Measurements from ENCODE around the gene PRPF8.

PRPF8 gene

DNA sequence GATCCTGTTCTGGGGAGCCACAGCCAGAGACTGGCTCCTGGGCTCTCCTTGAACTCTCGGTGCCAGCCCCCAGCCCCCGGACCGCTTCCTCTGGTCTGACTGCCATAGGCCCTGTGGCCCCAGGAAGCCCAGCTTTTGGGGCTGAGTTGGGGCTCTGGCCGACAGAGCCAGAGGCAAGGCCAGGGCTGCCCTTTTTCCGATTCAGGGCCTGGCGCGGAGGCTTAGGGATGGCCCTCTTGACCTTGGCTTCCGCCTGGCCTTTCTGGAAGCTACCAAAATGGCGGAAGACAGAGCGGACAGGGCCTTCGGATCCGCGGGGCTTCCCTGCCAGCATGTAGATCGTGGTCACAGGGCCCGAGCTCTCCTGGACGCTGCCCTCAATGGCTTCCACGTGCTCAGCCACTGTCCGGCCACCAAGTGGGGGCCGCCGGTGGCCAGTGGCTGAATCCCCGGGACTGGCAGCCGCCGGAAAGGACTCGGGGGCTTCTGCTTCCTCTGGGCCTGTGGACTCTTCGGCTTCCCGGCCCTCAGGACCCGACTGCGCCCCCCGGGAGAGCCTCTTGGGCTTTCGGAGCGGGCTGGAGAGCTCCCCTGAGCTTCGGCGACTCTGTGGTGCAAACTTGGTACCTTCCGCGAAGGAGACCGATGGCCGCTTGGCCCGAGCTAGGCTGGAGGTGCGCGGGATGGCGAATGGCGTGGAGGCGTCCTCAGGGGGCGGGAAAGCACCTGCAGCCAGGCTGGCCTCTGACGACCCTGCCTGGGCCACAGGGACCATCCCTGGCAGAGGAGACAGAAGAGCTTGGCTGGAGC, 49.6 kb downstream of the PRPF8 start:
- Mint-ChIP-seq H3K4me3 (no peak overlapping the region), H3K4me1 (ENCODE audit: low read depth) (peaks cover 8% of the 10 kb centered on the region), H3K27ac (no peak overlapping the region), H3K9me3 (no peaks in the 10 kb centered on the region), H3K27me3 (peaks cover 4% of the 10 kb centered on the region), H3K36me3 (ENCODE audit: low read depth) (peaks cover 3% of the 10 kb centered on the region)

DNA sequence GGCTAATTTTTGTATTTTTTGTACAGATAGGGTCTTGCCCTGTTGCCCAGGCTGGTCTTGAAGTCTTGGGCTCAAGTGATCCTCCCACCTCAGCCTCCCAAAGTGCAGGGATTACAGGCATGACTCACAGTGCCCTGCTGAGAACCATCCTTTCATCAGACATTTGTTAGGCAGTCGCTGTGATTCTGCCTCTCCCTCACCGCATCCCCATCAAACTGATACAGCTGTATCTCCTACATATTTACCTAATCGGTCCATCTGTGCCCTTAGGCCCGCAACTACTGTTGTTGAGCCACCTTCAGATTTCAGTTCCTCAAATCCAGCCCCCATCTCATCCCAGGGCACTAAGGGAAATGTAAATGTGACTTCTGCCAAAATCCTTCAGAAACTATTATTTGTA, 54.0 kb downstream of the PRPF8 start:
- Mint-ChIP-seq H3K9me3 (no peaks in the 10 kb centered on the region), H3K36me3 (ENCODE audit: low read depth) (no peaks in the 10 kb centered on the region), H3K4me3 (no peak overlapping the region), H3K4me1 (ENCODE audit: low read depth) (peaks cover 24% of the 10 kb centered on the region), H3K27me3 (peaks cover 11% of the 10 kb centered on the region), H3K27ac (no peak overlapping the region)

GRCh38 chr17:1629504-1630310, 55.0 kb downstream of the PRPF8 start:
- Mint-ChIP-seq H3K36me3 (ENCODE audit: low read depth) (no peaks in the 10 kb centered on the region), H3K27me3 (peaks cover 11% of the 10 kb centered on the region), H3K4me1 (ENCODE audit: low read depth) (peaks cover 27% of the 10 kb centered on the region), H3K27ac (no peak overlapping the region), H3K9me3 (no peaks in the 10 kb centered on the region), H3K4me3 (peak overlapping the region; percentile 77)

DNA sequence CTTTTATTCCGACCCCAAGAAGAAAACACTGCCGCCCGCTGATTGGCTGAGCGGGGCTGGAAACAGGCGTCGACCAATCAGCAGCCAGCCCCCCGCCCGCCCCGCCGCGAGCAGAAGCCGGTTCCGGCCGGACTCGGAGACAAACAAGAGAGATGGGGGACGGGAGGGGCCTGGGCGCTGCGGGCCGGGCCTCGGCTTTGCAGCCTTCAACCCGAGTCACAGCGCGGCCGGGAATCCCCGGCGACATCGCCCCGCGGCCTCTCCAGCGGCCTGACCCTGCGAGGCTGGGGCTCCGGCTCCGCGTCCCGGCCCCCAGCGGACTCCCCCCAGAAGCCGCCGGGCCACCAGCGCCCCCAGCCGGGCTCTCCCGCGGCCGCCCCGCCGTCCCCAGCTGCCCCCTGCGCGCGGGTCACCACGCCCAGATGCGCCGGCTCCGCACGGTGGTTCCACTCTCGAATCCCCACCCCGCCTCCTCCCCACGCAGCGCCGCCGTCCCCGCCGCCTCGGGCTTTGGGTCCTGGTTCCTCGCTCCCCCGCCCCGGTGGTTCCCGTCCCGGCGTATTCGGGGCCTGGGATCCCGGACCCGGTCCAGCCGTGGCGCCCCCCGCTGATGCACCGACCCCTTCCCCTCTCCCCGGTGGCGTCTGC, 55.7 kb downstream of the PRPF8 start:
- peak overlapping the region; percentile 93 for H3K27ac Mint-ChIP-seq
- H3K9me3 Mint-ChIP-seq: no peaks in the 10 kb centered on the region
- peaks cover 27% of the 10 kb centered on the region for H3K4me1 Mint-ChIP-seq (ENCODE audit: low read depth)
- peak overlapping the region; percentile 89 for H3K4me3 Mint-ChIP-seq
- H3K36me3 Mint-ChIP-seq (ENCODE audit: low read depth): no peaks in the 10 kb centered on the region
- peaks cover 11% of the 10 kb centered on the region for H3K27me3 Mint-ChIP-seq

GRCh38 chr17:1627982-1628855, 56.4 kb downstream of the PRPF8 start, which contains the start of gene SLC43A2:
TSS of gene SLC43A2 (minus strand) at chr17:1628834. CDS start at chr17:1627874, 960 bp downstream.
- peak within 1 kb of the TSS; percentile 93 for H3K27ac Mint-ChIP-seq
- H3K9me3 Mint-ChIP-seq: no peaks in the 10 kb centered on the region
- peaks cover 11% of the 10 kb centered on the region for H3K27me3 Mint-ChIP-seq
- H3K4me1 Mint-ChIP-seq (ENCODE audit: low read depth): peaks cover 27% of the 10 kb centered on the region
- H3K4me3 Mint-ChIP-seq: peak within 1 kb of the TSS; percentile 89
- no peaks in the 10 kb centered on the region for H3K36me3 Mint-ChIP-seq (ENCODE audit: low read depth)

DNA sequence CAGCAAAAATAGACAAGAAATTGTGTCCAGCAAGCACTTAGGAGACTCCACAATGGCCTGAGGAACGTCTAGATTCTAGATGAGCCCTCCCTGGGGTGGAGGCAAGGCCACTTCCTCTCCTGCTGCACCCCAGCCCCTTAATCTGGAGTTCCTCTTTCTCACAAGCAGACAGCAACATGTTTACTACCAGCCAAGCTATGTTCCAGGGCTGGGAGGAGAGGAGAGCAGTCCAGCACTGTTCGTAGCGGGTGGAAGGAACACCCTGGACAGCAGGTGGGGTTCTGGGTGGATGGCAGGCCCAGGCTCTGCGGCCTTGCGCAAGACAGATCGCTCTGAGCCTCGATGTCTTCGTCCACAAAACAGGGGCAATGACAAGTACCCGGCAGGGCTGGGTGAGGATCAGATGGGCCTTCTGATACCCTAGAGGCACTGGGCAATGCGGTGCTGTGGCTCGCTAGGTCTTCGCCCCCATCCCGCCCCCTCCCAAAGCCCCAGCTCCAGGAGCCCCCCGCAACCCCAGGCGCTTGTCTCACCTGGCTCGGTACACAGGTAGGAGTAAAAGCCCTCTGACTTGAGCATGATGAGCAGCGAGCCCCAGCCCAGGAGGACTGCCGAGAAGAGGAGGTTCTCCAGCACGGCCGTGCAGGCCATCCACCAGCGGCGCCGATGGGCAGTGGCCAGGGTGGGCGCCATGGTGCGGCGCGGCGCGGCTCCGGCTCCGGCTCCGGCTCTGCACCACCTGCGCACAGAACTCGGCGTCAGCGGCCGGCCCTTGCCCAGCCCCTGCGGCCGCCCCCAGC, 57.3 kb downstream of the PRPF8 start:
- Mint-ChIP-seq H3K9me3 (no peaks in the 10 kb centered on the region), H3K36me3 (ENCODE audit: low read depth) (no peaks in the 10 kb centered on the region), H3K27me3 (peaks cover 11% of the 10 kb centered on the region), H3K4me1 (ENCODE audit: low read depth) (peaks cover 27% of the 10 kb centered on the region), H3K27ac (no peak overlapping the region), H3K4me3 (peak overlapping the region; percentile 79)

GRCh38 chr17:1626333-1626732, 58.3 kb downstream of the PRPF8 start:
- H3K9me3 Mint-ChIP-seq: no peaks in the 10 kb centered on the region
- H3K4me1 Mint-ChIP-seq (ENCODE audit: low read depth): peaks cover 22% of the 10 kb centered on the region
- H3K36me3 Mint-ChIP-seq (ENCODE audit: low read depth): no peaks in the 10 kb centered on the region
- H3K4me3 Mint-ChIP-seq: peak overlapping the region; percentile 79
- H3K27ac Mint-ChIP-seq: no peak overlapping the region
- peaks cover 8% of the 10 kb centered on the region for H3K27me3 Mint-ChIP-seq

DNA sequence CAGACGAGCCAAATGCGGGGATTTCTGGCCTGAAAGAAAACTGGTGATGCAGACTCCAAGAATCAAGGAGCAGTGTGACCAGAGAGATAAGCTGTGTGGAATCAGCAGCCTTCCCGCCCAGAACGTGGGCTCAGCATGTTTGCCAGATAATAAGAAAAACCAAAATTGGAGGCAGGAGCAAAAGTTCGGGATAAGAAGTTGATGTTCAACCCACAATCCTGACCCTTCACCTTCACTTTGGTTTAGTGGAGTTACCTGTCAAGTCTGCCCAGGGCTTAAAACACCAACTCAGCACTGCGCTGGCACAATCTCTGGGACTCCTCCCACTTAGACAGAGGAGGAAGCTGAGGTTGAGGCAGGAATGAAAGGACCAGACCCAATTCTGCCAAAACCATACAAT, 59.1 kb downstream of the PRPF8 start:
- Mint-ChIP-seq H3K9me3 (no peaks in the 10 kb centered on the region), H3K4me1 (ENCODE audit: low read depth) (peaks cover 22% of the 10 kb centered on the region)

DNA sequence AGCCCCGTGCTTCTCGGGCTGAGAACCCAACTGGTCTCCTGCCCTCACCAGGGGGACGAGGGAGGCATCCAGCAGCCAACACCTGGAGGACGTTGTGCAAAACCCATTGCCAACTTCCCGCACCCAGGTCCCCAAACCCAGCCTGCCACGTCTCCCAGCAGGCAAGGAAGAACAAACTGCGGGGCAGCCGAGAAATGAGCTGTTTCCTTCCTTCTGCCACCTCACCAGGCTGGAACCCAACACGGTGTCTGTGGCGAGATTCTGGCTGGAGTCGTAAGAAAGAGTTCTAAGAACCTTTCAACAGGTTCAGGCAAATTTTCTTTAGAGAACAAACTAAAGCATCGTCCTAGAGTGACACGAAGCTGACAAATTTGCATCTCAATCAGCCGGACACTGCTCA, 59.6 kb downstream of the PRPF8 start:
- Mint-ChIP-seq H3K9me3 (no peaks in the 10 kb centered on the region), H3K27me3 (peaks cover 8% of the 10 kb centered on the region), H3K4me1 (ENCODE audit: low read depth) (peaks cover 19% of the 10 kb centered on the region), H3K36me3 (ENCODE audit: low read depth) (no peaks in the 10 kb centered on the region), H3K4me3 (no peak overlapping the region), H3K27ac (no peak overlapping the region)

More for the DNA sequence above, 59.1 kb downstream of the PRPF8 start:
- Mint-ChIP-seq H3K27ac (no peak overlapping the region), H3K4me3 (no peak overlapping the region), H3K36me3 (ENCODE audit: low read depth) (no peaks in the 10 kb centered on the region), H3K27me3 (peaks cover 8% of the 10 kb centered on the region)

DNA sequence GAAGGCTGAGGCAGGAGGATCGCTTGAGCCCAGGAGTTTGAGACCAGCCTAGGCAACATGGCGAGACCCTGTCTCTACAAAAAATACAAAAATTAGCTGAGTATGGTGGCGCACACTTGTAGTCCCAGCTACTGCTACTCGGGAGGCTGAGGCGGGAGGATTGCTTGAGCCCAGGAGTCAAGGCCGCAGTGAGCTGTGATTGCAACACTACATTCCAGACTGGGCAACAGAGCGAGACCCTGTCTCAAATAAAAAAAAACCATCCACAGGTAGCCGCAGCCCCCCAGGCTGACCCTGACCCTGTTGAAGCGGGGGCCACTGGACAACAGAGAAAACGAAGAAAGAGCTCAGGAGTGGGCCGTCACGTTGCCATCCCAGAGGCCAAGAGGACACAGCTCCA, 60.0 kb downstream of the PRPF8 start:
- no peak overlapping the region for H3K27ac Mint-ChIP-seq
- no peaks in the 10 kb centered on the region for H3K36me3 Mint-ChIP-seq (ENCODE audit: low read depth)
- H3K27me3 Mint-ChIP-seq: peaks cover 8% of the 10 kb centered on the region
- H3K4me1 Mint-ChIP-seq (ENCODE audit: low read depth): peaks cover 19% of the 10 kb centered on the region
- no peaks in the 10 kb centered on the region for H3K9me3 Mint-ChIP-seq
- no peak overlapping the region for H3K4me3 Mint-ChIP-seq

DNA sequence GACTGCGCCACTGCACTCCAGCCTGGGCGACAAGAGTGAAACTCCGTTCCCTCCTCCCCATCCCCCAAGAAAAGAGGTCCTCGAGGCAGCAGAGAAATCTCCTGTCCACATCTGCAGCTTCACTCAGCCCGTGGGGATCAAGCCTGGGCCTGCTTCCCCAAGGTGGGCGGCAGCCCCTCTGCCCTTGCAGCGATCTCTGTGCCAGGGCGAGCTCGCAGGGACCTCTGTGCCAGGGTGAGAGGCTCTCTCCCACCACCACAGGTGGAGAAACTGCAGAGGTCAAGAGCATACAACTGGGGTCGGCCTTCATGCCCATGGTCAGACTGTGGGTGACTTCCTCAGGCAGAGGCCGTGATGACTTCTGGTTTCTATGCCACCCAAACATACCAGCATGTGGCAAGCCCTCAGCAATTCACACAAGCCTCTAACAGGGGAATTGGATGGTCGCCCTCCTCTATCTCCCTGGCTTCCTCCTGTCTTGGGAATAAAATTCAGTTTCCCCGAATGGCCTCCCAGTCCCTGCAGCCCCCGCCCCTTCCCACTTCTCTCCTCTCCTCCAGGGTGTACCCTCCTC, 61.5 kb downstream of the PRPF8 start:
- Mint-ChIP-seq H3K4me3 (no peak overlapping the region), H3K27me3 (peaks cover 8% of the 10 kb centered on the region), H3K9me3 (no peaks in the 10 kb centered on the region), H3K36me3 (ENCODE audit: low read depth) (no peaks in the 10 kb centered on the region), H3K27ac (no peak overlapping the region), H3K4me1 (ENCODE audit: low read depth) (peaks cover 19% of the 10 kb centered on the region)

GRCh38 chr17:1621273-1621954, 63.3 kb downstream of the PRPF8 start:
- H3K27me3 Mint-ChIP-seq: no peaks in the 10 kb centered on the region
- no peaks in the 10 kb centered on the region for H3K9me3 Mint-ChIP-seq
- H3K27ac Mint-ChIP-seq: no peak overlapping the region
- H3K4me3 Mint-ChIP-seq: no peak overlapping the region
- H3K36me3 Mint-ChIP-seq (ENCODE audit: low read depth): no peaks in the 10 kb centered on the region
- H3K4me1 Mint-ChIP-seq (ENCODE audit: low read depth): peaks cover 10% of the 10 kb centered on the region

DNA sequence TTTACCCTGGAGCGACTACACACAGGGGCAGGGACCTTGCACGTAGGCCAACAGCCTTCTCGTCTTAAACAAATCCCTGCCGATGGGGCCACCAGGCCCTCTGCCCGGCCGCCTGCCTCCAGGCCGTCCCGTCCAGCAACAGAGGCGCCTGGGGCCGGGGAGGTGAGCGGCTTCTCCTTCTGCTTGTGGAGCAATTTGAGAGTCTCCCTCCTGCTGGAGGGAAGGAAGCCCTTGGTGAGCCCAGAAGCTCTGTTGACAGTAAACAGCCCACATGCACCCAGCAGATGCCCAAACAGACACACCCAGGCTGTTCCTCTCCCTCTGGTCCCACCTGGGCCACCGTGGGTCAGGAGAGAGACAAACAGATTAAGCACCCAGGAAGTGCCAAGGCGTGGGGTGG, 64.2 kb downstream of the PRPF8 start:
- no peak overlapping the region for H3K4me3 Mint-ChIP-seq
- no peaks in the 10 kb centered on the region for H3K9me3 Mint-ChIP-seq
- H3K4me1 Mint-ChIP-seq (ENCODE audit: low read depth): peaks cover 2% of the 10 kb centered on the region
- no peaks in the 10 kb centered on the region for H3K36me3 Mint-ChIP-seq (ENCODE audit: low read depth)
- no peak overlapping the region for H3K27ac Mint-ChIP-seq
- no peaks in the 10 kb centered on the region for H3K27me3 Mint-ChIP-seq
